Gastroesophageal sphincter (tissue), 3 donors: ENCODE data around the gene PLEKHA1.

ENCODE experiments used
- CTCF ChIP-seq, 4 experiments: fragments of 200-600 bp in 2 of 4; fragments of 450-650 bp in 2 of 4; sonication (generic) in 1 of 4; IDR thresholded peaks; one replicate each; pipeline ENCODE4 v1.5.1; 2017 to 2019; ENCODE audit warnings: antibody characterized with exemption in 4 of 4, mild to moderate bottlenecking in 2 of 4, moderate library complexity in 2 of 4
- EP300 ChIP-seq: sonication (generic); formaldehyde crosslinking; IDR thresholded peaks from one replicate; pipeline ENCODE4 v1.6.1; 2017; ENCODE audit warnings: antibody characterized with exemption, mild to moderate bottlenecking
- POLR2A ChIP-seq, 2 donors: fragments of 450-650 bp; IDR thresholded peaks; one replicate each; pipeline ENCODE4 v1.6.1; 2017; ENCODE audit warnings: antibody characterized with exemption in 2 of 2, mild to moderate bottlenecking in 2 of 2, moderate library complexity in 1 of 2
- POLR2AphosphoS5 ChIP-seq: sonication (generic); formaldehyde crosslinking; IDR thresholded peaks from one replicate; pipeline ENCODE4 v1.6.1; 2017; ENCODE audit warnings: antibody characterized with exemption

GRCh38 chr10:122380703-122381102, 6.2 kb downstream of the PLEKHA1 start:
- TF ChIP-seq POLR2A (IDR thresholded peaks at IDR 0.05) (no peak), CTCF (IDR thresholded peaks at IDR 0.05) (no peak), POLR2AphosphoS5 (no peak), EP300 (no peak)
